MCF 10A (cell line): ENCODE data around the gene ZMIZ1. TPM values are rescaled to one million over a fixed set of nuclear protein-coding genes. Genes with fewer than 3 reads are reported as not detected.
A peak's percentile ranks its signal among the peaks of the same experiment; 100 is the strongest.

Experiments used
- Bru-seq: library from RNA; stranded (reverse); fragments of 400-500 nt; gene quantifications from one replicate; lab custom pipeline; 2021; lab: Mats Ljungman, UMichigan
- BruChase-seq, 2 experiments: library from RNA; stranded (reverse); fragments of 400-500 nt; gene quantifications; one replicate each; lab custom pipeline; 2021; lab: Mats Ljungman, UMichigan
- BruUV-seq: library from RNA; stranded (reverse); fragments of 400-500 nt; replicated peaks from 2 replicates; lab custom pipeline; 2021; lab: Mats Ljungman, UMichigan
- CTCF ChIA-PET: fragments of 300-600 bp; sonication (Branson Sonifier 250); formaldehyde crosslinking; extraction: SDS; loops from one replicate; lab custom pipeline; 2021; ENCODE audit warnings: antibody characterized with exemption, inconsistent platforms; lab: Yijun Ruan, JAX
- POLR2A ChIA-PET: fragments of 300-600, 350-650 bp; sonication (Branson Sonifier 250); formaldehyde crosslinking; extraction: SDS; loops from one replicate; lab custom pipeline; 2020; ENCODE audit warnings: antibody characterized with exemption, inconsistent platforms; lab: Yijun Ruan, JAX
- DNase-seq: peaks from one replicate; pipeline ENCODE4 v3.0.0-alpha.2; 2018; ENCODE audit not compliant: unreplicated experiment
- H3K27ac Mint-ChIP-seq: one replicate; pipeline ENCODE4 v1.8.0; 2022; ENCODE audit warnings: mild to moderate bottlenecking, low read depth, mixed read lengths; ENCODE audit not compliant: unreplicated experiment
- H3K27me3 Mint-ChIP-seq: one replicate; pipeline ENCODE4 v1.8.0; 2022; ENCODE audit warnings: mixed read lengths; ENCODE audit not compliant: insufficient read depth, unreplicated experiment
- H3K36me3 Mint-ChIP-seq: one replicate; pipeline ENCODE4 v1.8.0; 2022; ENCODE audit warnings: mild to moderate bottlenecking, moderate library complexity, mixed read lengths; ENCODE audit not compliant: insufficient read depth, unreplicated experiment
- H3K4me1 Mint-ChIP-seq: one replicate; pipeline ENCODE4 v1.8.0; 2022; ENCODE audit warnings: mixed read lengths; ENCODE audit not compliant: insufficient read depth, unreplicated experiment
- H3K4me3 Mint-ChIP-seq: one replicate; pipeline ENCODE4 v1.8.0; 2022; ENCODE audit warnings: mild to moderate bottlenecking, moderate library complexity, mixed read lengths; ENCODE audit not compliant: unreplicated experiment
- H3K9me3 Mint-ChIP-seq: one replicate; pipeline ENCODE4 v1.8.0; 2022; ENCODE audit warnings: mixed read lengths; ENCODE audit not compliant: unreplicated experiment
- CTCF ChIP-seq: fragments of 200-600 bp; IDR thresholded peaks from one replicate; pipeline ENCODE4 v1.8.0; 2022; ENCODE audit warnings: antibody characterized with exemption, mild to moderate bottlenecking; ENCODE audit not compliant: unreplicated experiment
- intact Hi-C: fragments of 100-400 bp; cut with micrococcal nuclease; formaldehyde crosslinking; loops from 2 replicates; pipeline ENCODE4 v1.14.1; 2022
- long read RNA-seq: library from polyadenylated mRNA; stranded (forward); transcript quantifications from one replicate; pipeline ENCODE4 v2.0.0, GENCODE V29; 2022
- total RNA-seq: library from RNA; stranded (reverse); gene quantifications from 2 replicates; pipeline ENCODE4 v1.2.3, GENCODE V29; 2022

Gene ZMIZ1
- total RNA-seq (15.5 and 20.3 TPM in 2 replicates), Bru-seq, nascent RNA (percentile 60 among the genes with signal in this experiment), BruChase-seq, experiment 1, labeled RNA remaining after a 6-hour chase (percentile 49 among the genes with signal in this experiment), BruChase-seq, experiment 2, labeled RNA remaining after a 2-hour chase (percentile 52 among the genes with signal in this experiment)
- long read RNA-seq, partial matches to known transcripts = 23 of 24 reads
- long read RNA-seq, other reads (novel, unspliced or antisense) = 1 of 24 reads

- Mint-ChIP-seq H3K4me1 (peaks cover 20% of the 10 kb centered on the region), H3K9me3 (no peaks in the 10 kb centered on the region), H3K4me3 (peak within 1 kb of the TSS; percentile 84), H3K27ac (peak within 1 kb of the TSS; percentile 50), H3K36me3 (no peaks in the 10 kb centered on the region), H3K27me3 (no peaks in the 10 kb centered on the region)
- ChIA-PET POLR2A (interaction anchor here (0.7 to 8.2 kb wide), 9 partner anchors 11 to 1027 kb away, joined by 3 to 122 read pairs (median 3); no protein-coding TSS in a partner anchor), CTCF (interaction anchor here (1.1 to 1.8 kb wide), 3 partner anchors 10 to 1021 kb away, joined by 4 to 6 read pairs (median 4); no protein-coding TSS in a partner anchor)
- TF ChIP-seq CTCF = peak; percentile 19
- intact Hi-C loops = loop anchor here (2.0 to 5.0 kb wide), 3 partner anchors 141 to 1022 kb away; no protein-coding TSS in a partner anchor
- no TSS peak for BruUV-seq
- peak; percentile 95 for DNase-seq
Measured at GRCh38 chr10:79068562-79069324, at the start of gene ZMIZ1. Gene ZMIZ1, plus strand, starts transcription at chr10:79068966. Its CDS starts 132,667 bp downstream, at chr10:79201633.

- DNase-seq = no peak
Measured at GRCh38 chr10:79019441-79020014, 49.2 kb upstream of the ZMIZ1 start.

DNA sequence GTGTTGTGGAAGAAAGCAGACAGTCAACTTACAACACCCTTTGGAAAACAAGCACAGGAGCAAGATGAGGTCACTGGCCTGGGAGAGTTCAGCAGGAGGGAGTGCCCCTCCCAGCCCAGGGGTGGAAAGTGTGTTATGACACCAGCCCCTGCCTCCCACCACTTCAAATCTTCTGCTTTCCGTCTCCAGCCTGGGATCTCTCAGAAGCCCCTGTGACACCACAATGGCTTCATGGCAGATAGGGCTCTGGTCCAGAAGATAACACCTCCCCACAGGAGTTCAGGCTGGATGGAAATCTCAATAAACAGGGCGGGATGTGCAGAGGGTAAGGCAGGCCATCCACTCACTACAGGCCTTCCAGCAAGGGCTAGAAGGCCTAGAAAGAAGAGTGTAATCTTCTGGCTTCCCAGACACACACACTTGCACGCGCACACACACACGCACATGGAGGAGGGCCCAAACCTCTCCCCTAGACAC lies 48.7 kb upstream of the ZMIZ1 start:
- peak; percentile 52 for DNase-seq
- intact Hi-C loops = no loop called here
- Mint-ChIP-seq H3K9me3 (no peaks in the 10 kb centered on the region), H3K36me3 (no peaks in the 10 kb centered on the region), H3K27ac (no peak overlapping the region), H3K4me1 (peaks cover 14% of the 10 kb centered on the region), H3K27me3 (no peaks in the 10 kb centered on the region), H3K4me3 (no peak overlapping the region)
- TF ChIP-seq CTCF = no peak
- CTCF ChIA-PET = interaction anchor here (1.3 to 1.5 kb wide), 2 partner anchors 45 to 177 kb away, joined by 3 read pairs; no protein-coding TSS in a partner anchor
- POLR2A ChIA-PET = interaction anchor here (0.9 to 2.4 kb wide), 3 partner anchors 12 to 52 kb away, joined by 3 to 11 read pairs (median 3); no protein-coding TSS in a partner anchor
- no TSS peak for BruUV-seq

More at GRCh38 chr10:79019441-79020014, 49.2 kb upstream of the ZMIZ1 start:
- intact Hi-C loops = no loop called here
- POLR2A ChIA-PET = interaction anchor here (0.9 to 2.4 kb wide), 5 partner anchors 12 to 263 kb away, joined by 3 to 11 read pairs (median 3); no protein-coding TSS in a partner anchor
- no TSS peak for BruUV-seq
- Mint-ChIP-seq H3K4me1 (peaks cover 14% of the 10 kb centered on the region), H3K4me3 (no peak overlapping the region), H3K36me3 (no peaks in the 10 kb centered on the region), H3K27ac (peak overlapping the region; percentile 29), H3K9me3 (no peaks in the 10 kb centered on the region), H3K27me3 (no peaks in the 10 kb centered on the region)
- TF ChIP-seq CTCF = no peak
- CTCF ChIA-PET = interaction anchor here (0.7 to 1.5 kb wide), 5 partner anchors 11 to 327 kb away, joined by 3 read pairs; no protein-coding TSS in a partner anchor
